BE2C (cell line): Measurements from ENCODE around the gene SLC25A13.
A peak's percentile ranks its signal among the peaks of the same experiment; 100 is the strongest.

ENCODE experiments used
- DNase-seq: peaks from one replicate; pipeline ENCODE4 v3.0.0-alpha.2; 2020
- H3K27me3 ChIP-seq: fragments of 250-450 bp; sonication (Bioruptor Pico); 2 replicates; pipeline ENCODE4 v1.5.1; 2020; ENCODE audit warnings: mild to moderate bottlenecking
- H3K36me3 ChIP-seq: fragments of 250-450 bp; sonication (Bioruptor Pico); 2 replicates; pipeline ENCODE4 v1.5.1; 2020; ENCODE audit warnings: mild to moderate bottlenecking
- H3K4me1 ChIP-seq: fragments of 250-450 bp; sonication (Bioruptor Pico); 2 replicates; pipeline ENCODE4 v1.5.1; 2020
- H3K4me3 ChIP-seq: 2 replicates; pipeline ENCODE4 v1.5.1; 2011; ENCODE audit warnings: low read depth, low read length
- H3K9me3 ChIP-seq: fragments of 250-450 bp; sonication (Bioruptor Pico); 2 replicates; pipeline ENCODE4 v1.5.1; 2020
- TF ChIP-seq, protein P1 (sequence below): IDR thresholded peaks from 2 replicates; pipeline ENCODE4 v1.5.1; 2012; ENCODE audit warnings: mild to moderate bottlenecking, low read depth, low read length

Gene SLC25A13

DNA sequence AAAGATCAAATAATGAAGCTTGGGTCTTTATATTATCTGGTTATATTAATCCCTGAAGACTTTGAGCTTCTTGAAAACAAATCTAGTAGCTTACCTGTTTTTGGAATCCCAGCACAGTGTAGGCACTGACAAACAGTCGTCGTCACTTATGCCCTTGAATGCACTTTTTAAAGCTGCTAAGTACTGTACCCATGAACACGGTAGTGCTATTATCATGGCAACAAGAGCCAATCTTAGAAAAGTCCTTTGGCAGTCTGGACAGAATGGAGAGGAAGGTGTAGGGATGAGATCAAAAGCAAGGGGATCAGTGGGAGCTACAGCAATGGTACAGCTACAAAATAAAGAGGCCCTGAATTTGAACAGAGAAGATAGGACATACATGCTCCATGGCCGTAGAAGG is 9.4 kb downstream of the SLC25A13 start:
- TF ChIP-seq, protein P1, sequence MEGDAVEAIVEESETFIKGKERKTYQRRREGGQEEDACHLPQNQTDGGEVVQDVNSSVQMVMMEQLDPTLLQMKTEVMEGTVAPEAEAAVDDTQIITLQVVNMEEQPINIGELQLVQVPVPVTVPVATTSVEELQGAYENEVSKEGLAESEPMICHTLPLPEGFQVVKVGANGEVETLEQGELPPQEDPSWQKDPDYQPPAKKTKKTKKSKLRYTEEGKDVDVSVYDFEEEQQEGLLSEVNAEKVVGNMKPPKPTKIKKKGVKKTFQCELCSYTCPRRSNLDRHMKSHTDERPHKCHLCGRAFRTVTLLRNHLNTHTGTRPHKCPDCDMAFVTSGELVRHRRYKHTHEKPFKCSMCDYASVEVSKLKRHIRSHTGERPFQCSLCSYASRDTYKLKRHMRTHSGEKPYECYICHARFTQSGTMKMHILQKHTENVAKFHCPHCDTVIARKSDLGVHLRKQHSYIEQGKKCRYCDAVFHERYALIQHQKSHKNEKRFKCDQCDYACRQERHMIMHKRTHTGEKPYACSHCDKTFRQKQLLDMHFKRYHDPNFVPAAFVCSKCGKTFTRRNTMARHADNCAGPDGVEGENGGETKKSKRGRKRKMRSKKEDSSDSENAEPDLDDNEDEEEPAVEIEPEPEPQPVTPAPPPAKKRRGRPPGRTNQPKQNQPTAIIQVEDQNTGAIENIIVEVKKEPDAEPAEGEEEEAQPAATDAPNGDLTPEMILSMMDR, result no peak
- no peak for DNase-seq
- Histone ChIP-seq H3K36me3 (peaks cover 6% of the 10 kb centered on the region; the same call in 1 of the 2 replicates), H3K4me1 (no peaks in the 10 kb centered on the region), H3K9me3 (no peaks in the 10 kb centered on the region), H3K27me3 (no peaks in the 10 kb centered on the region), H3K4me3 (no peak overlapping the region)

DNA sequence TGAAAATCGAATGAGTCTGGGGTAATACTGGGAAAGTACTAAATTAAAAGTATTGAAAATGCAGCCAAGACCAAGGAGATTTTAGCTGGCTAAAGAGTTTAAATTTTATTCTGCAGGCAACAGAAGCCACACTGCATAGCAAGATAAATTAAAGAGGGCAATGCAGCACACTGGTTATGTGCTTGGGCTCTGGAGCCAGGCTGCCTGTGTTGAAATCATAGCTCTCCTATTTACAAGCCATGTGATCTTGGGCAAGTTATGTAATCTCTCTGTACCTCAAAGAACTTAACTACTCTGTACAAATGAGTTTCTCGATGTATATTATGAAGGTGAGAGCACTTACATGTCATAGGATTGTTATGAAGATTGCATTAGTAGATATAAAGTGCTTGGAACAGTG is 9.9 kb downstream of the SLC25A13 start:
- no peaks in the 10 kb centered on the region for H3K27me3 ChIP-seq
- H3K4me3 ChIP-seq, result no peak overlapping the region
- H3K36me3 ChIP-seq, result peaks cover 6% of the 10 kb centered on the region; the same call in 1 of the 2 replicates
- DNase-seq, result no peak
- H3K4me1 ChIP-seq, result no peaks in the 10 kb centered on the region
- TF ChIP-seq, protein P1, result no peak
- no peaks in the 10 kb centered on the region for H3K9me3 ChIP-seq

DNA sequence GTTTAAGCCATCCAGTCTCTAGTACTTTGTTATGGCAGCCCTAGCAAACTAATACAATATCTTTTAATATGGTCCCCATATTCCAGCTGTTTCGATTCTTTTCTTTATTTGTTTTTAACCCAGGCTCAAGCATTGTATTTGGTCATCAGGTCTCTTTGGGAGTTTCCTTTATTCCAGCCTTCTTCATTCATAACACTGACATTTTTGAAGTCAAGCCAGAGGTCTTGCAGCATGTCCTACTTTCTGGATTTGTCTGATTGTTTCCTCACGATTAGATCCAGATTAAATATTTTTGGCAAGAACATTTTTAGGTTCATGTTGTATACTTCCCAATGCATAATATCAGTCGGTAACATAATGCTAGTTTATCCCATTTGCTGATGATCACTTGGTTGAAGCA is 11.8 kb downstream of the SLC25A13 start:
- Histone ChIP-seq H3K36me3 (peaks cover 6% of the 10 kb centered on the region; the same call in 1 of the 2 replicates), H3K27me3 (no peaks in the 10 kb centered on the region), H3K4me3 (no peak overlapping the region), H3K4me1 (no peaks in the 10 kb centered on the region), H3K9me3 (no peaks in the 10 kb centered on the region)
- no peak for DNase-seq
- TF ChIP-seq, protein P1, result no peak

DNA sequence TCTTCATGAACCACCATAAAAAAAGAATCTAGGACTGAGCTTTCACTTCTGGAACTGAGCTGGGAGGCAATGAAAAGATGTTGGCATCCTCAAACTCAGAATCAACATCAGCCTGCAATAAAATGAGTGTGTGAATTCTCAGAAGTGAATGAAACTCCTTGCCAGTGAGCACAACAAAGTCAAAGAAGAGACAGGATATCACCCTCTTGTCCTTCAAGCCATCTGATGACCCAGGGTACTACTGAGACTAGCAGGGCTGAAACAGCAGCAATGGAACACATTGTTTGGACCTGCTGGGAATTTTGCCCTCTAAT is 13.0 kb downstream of the SLC25A13 start:
- Histone ChIP-seq H3K36me3 (peaks cover 6% of the 10 kb centered on the region; the same call in 1 of the 2 replicates), H3K27me3 (no peaks in the 10 kb centered on the region), H3K4me3 (no peak overlapping the region), H3K4me1 (peaks cover 2% of the 10 kb centered on the region; the same call in 1 of the 2 replicates), H3K9me3 (no peaks in the 10 kb centered on the region)
- no peak for DNase-seq
- TF ChIP-seq, protein P1, result no peak

DNA sequence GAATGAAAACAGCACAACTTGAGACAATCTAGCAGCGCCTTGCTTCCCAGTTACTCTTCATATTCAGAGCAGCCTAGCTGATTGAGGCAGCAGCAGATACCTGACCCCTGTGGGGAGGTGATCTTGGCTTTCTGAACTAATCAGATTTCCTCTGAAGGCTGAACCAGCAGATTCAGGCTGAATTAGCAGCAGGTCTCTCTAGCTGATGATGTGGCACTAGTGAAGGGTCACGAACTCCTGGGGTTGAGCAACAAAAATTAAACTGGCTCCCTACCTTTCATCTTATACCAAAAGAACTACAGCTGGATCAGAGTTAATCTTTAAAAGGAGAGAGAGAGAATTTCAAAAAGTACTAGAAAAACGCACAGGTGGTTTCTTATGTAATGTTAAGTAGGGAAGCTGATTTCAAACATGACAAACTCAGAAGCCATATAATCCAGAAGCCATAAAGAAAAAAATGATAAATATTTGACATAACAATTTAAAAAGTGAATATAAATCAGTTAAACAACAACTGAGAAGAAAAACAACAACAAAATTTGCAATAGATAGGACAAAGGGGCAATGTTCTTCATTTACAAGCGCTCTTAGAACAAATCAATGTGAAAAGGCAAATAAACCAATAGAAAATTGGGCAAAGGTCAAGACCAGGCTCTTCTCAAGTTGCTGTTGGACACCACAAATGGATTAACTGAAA is 13.5 kb downstream of the SLC25A13 start:
- H3K27me3 ChIP-seq, result no peaks in the 10 kb centered on the region
- H3K36me3 ChIP-seq, result peaks cover 6% of the 10 kb centered on the region; the same call in 1 of the 2 replicates
- peak; percentile 13 for DNase-seq
- no peaks in the 10 kb centered on the region for H3K9me3 ChIP-seq
- TF ChIP-seq, protein P1, result no peak
- peaks cover 2% of the 10 kb centered on the region; the same call in 1 of the 2 replicates for H3K4me1 ChIP-seq
- no peak overlapping the region for H3K4me3 ChIP-seq

DNA sequence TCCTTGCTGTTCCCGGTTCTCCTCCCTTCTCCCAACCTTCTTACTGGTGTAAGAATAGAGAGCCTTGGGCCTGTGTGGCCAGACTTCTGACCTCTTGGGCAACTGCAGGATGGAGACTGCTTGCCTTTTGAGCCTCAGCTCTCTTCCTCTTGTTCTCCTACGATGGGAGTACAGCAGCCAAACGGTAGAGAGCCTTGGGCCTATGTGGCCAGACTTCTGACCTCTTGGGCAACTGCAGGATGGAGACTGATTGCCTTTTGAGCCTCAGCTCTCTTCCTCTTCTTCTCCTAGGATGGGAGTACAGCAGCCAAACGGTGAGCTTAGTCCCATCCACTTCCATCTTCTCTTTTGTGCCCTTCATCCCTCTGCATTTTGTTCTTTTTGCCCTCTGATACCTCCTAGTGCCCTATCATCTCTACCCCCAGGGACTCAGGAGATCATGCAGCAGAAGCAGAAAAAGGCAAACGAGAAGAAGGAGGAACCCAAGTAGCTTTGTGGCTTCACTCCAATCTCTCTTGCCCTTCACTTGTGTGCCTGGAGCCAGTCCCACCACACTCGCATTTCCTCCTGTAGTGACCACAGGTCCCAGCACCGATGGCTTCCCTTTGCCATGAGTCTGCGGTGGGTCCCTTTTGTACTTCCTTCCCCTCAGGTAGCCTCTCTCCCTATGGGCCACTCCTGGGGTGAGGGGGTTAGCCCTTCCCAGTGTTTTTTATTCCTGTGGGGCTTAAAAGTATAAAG is 15.3 kb downstream of the SLC25A13 start:
- peaks cover 2% of the 10 kb centered on the region; the same call in 1 of the 2 replicates for H3K4me1 ChIP-seq
- TF ChIP-seq, protein P1, result no peak
- no peak overlapping the region for H3K4me3 ChIP-seq
- no peak for DNase-seq
- H3K27me3 ChIP-seq, result no peaks in the 10 kb centered on the region
- no peaks in the 10 kb centered on the region; the same call in 1 of the 2 replicates for H3K36me3 ChIP-seq
- no peaks in the 10 kb centered on the region for H3K9me3 ChIP-seq
